ENCODE results near the gene HOXD11. TPM values are rescaled to one million over a fixed set of nuclear protein-coding genes. Genes with fewer than 3 reads are reported as not detected.

Gene HOXD11
- total and polyA plus RNA-seq, 2 of the 4 experiments (the other 2 are of a cell fraction), result not detected

DNA sequence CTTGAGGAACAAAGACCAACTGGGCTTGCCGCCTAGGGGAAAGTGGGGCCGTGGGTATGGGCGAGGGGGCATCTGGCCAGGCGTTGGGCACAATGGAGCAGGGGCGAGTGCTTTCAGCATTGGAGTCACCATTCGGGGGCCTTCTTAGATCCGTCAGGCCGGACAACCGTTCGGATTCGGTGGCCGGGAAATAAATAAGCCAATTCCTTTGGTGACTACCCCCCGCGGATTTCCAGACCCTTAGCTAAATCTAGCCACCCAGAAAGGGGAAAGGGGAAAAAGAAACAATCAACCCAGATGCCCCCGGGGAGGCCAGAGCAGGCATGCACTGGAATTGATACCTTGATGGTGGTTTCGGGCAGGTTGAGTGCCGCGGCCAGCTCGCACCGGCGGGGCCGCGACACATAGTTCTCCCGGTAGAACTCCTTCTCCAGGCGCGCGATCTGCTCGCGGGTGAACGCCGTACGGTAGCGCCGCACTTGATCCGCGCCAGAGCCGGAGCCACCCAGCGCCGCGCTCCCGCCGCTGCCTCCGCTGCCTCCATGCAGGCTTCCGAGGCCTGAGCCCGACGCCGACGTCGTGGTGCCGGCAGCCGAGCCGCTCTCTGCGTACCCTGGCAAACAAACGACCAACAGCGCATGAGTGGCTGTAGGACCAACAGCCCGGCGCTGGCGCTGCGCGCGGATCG lies 25.1 kb upstream of the HOXD11 start:
- dilution Hi-C loops (cut with HindIII; ENCODE audit: low sequenced_read_pairs, unreplicated experiment) (no loop called here), intact Hi-C loops (cut with micrococcal nuclease) (no loop called here), in situ Hi-C loops (cut with MboI; ENCODE audit: low sequenced_read_pairs) (loop anchor here (25.0 kb wide), 2 partner anchors 1045 to 1345 kb away; no protein-coding TSS in a partner anchor)
- H3K27me3 ChIP-seq (ENCODE audit: control insufficient read depth, insufficient read depth, low read length), result peaks cover 83% of the 10 kb centered on the region
- no peak overlapping the region for H2BK15ac ChIP-seq (ENCODE audit: low read depth, low read length)
- no peak overlapping the region for H2AK5ac ChIP-seq (ENCODE audit: low read depth, low read length)
- H4K5ac ChIP-seq (ENCODE audit: low read depth, low read length), result no peak overlapping the region
- peaks cover 3% of the 10 kb centered on the region; the same call in 1 of the 2 replicates for H4K20me1 ChIP-seq (ENCODE audit: insufficient read depth, low read length)
- H3K23ac ChIP-seq (ENCODE audit: low read depth, low read length), result no peak overlapping the region
- H3K14ac ChIP-seq (replicated peaks; ENCODE audit: low read depth, low read length), result no peak overlapping the region
- no peak overlapping the region for H2AK9ac ChIP-seq (replicated peaks; ENCODE audit: low read depth, low read length, poor library complexity)
- H3K4me3 ChIP-seq (ENCODE audit: insufficient read depth, low read depth, low read length), result no peak overlapping the region
- no peaks in the 10 kb centered on the region for H3K79me1 ChIP-seq (ENCODE audit: low read depth in 1 of 2, low read length in 2 of 2)
- H3K4me2 ChIP-seq (ENCODE audit: low read depth, low read length), result no peak overlapping the region
- DNase-seq (no peak), ATAC-seq (ENCODE audit: low read depth) (no peak)
- CTCF ChIA-PET, result no interaction called here
- no peak overlapping the region for H4K91ac ChIP-seq (ENCODE audit: insufficient read depth, low read depth, low read length)
- H3K9ac ChIP-seq (ENCODE audit: low read depth, low read length), result no peak overlapping the region
- WGBS, 2 experiments (ENCODE audit: extremely low coverage in 2 of 2, insufficient read length in 1 of 2), result 1% methylated on average over 15 of the region's 62 CpGs; no CpG with 5 or more reads in 1 of the 2 experiments
- H3K27ac ChIP-seq (ENCODE audit: insufficient read depth, low read length), result no peak overlapping the region
- H2BK20ac ChIP-seq (ENCODE audit: low read depth, low read length), result no peak overlapping the region
- H3K4me1 ChIP-seq (ENCODE audit: control insufficient read depth, insufficient read depth, low read length), result peaks cover 1% of the 10 kb centered on the region
- H2AFZ ChIP-seq (replicated peaks; ENCODE audit: low read length, poor library complexity), result no peak overlapping the region
- no peaks in the 10 kb centered on the region for H3K9me1 ChIP-seq (ENCODE audit: insufficient read depth, low read length)
- no peak overlapping the region for H4K8ac ChIP-seq (ENCODE audit: low read depth in 2 of 2, low read length in 2 of 2)
- H3K36me3 ChIP-seq (ENCODE audit: control insufficient read depth, insufficient read depth, low read length), result no peaks in the 10 kb centered on the region
- H2BK5ac ChIP-seq (ENCODE audit: low read depth, low read length, poor library complexity, severe bottlenecking), result no peak overlapping the region
- H2BK120ac ChIP-seq (ENCODE audit: low read depth, low read length), result no peak overlapping the region
- POLR2A ChIA-PET (ENCODE audit: unreplicated experiment), result no interaction called here
- no peak overlapping the region for H3K18ac ChIP-seq (ENCODE audit: low read depth, low read length)
- TF ChIP-seq, protein P1, sequence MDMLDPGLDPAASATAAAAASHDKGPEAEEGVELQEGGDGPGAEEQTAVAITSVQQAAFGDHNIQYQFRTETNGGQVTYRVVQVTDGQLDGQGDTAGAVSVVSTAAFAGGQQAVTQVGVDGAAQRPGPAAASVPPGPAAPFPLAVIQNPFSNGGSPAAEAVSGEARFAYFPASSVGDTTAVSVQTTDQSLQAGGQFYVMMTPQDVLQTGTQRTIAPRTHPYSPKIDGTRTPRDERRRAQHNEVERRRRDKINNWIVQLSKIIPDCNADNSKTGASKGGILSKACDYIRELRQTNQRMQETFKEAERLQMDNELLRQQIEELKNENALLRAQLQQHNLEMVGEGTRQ (IDR thresholded peaks at IDR 0.05; ENCODE audit: low read depth, low read length), result no peak
- TF ChIP-seq SMC3 (IDR thresholded peaks at IDR 0.05; ENCODE audit: low read depth, low read length) (no peak), RFX5 (IDR thresholded peaks at IDR 0.05; ENCODE audit: low read depth, low read length) (no peak), FOS (IDR thresholded peaks at IDR 0.05; ENCODE audit: low read depth, low read length) (no peak), BHLHE40 (IDR thresholded peaks at IDR 0.05; ENCODE audit: low read depth, low read length) (no peak), RAD21 (IDR thresholded peaks at IDR 0.05; ENCODE audit: low read length) (no peak), ELK1 (IDR thresholded peaks at IDR 0.05; ENCODE audit: borderline replicate concordance, low read depth, low read length) (no peak), NFE2L2 (IDR thresholded peaks at IDR 0.05; ENCODE audit: low read depth, low read length) (no peak), MAZ (IDR thresholded peaks at IDR 0.05; ENCODE audit: borderline replicate concordance, low read depth, low read length) (no peak), POLR2A (IDR thresholded peaks at IDR 0.05; ENCODE audit: low read depth, low read length) (no peak)
- BruUV-seq (replicated peaks), result no TSS peak
- H3K56ac ChIP-seq (ENCODE audit: extremely low read depth, insufficient read depth, low read length), result no peak overlapping the region
- no peak overlapping the region for H3K4ac ChIP-seq (ENCODE audit: low read depth, low read length)
- H3K9me3 ChIP-seq (ENCODE audit: control insufficient read depth, insufficient read depth, low read length), result peaks cover 28% of the 10 kb centered on the region
